Lower leg skin (tissue), 3 donors: ENCODE results near the gene PEX3.
"Not testable (repeated sequence)": the region's sequence is repeated elsewhere in the genome, so short reads cannot be mapped to it uniquely, and the experiment has no call there.

Experiments used
- CTCF ChIP-seq, 3 donors: fragments of 450-650 bp; IDR thresholded peaks; one replicate each; pipeline ENCODE4 v1.5.1; 2016; ENCODE audit warnings: antibody characterized with exemption in 3 of 3, mild to moderate bottlenecking in 3 of 3, moderate library complexity in 2 of 3
- POLR2A ChIP-seq, 2 donors: fragments of 450-650 bp; IDR thresholded peaks; one replicate each; pipeline ENCODE4 v1.6.1; 2016 to 2017; ENCODE audit warnings: antibody characterized with exemption in 2 of 2, mild to moderate bottlenecking in 1 of 2, moderate library complexity in 1 of 2

- TF ChIP-seq POLR2A, CTCF (IDR thresholded peaks at IDR 0.05): not testable (repeated sequence)
These were observed 2.7 kb upstream of the PEX3 start for GRCh38 chr6:143447865-143448264.
